Neural progenitor cell (in vitro differentiated cells): ENCODE results near the gene SERPINB6. TPM values are rescaled to one million over a fixed set of nuclear protein-coding genes. Genes with fewer than 3 reads are reported as not detected.

Source experiments
- DNase-seq: peaks from one replicate; pipeline ENCODE4 v3.0.0-alpha.2; 2016; ENCODE audit warnings: low spot score
- H2AFZ ChIP-seq: fragments of 200-600 bp; sonication (generic); replicated peaks from 2 replicates; pipeline ENCODE4 v1.6.1; 2016; ENCODE audit warnings: antibody characterized with exemption
- H3F3A ChIP-seq: fragments of 200-600 bp; sonication (generic); 2 replicates; pipeline ENCODE4 v1.6.1; 2016; ENCODE audit warnings: antibody characterized with exemption, low read depth
- H3K27ac ChIP-seq: fragments of 200-600 bp; sonication (generic); 2 replicates; pipeline ENCODE4 v1.5.1; 2016; ENCODE audit warnings: mild to moderate bottlenecking
- H3K27me3 ChIP-seq: fragments of 200-600 bp; sonication (generic); 2 replicates; pipeline ENCODE4 v1.6.1; 2016; ENCODE audit warnings: mild to moderate bottlenecking, moderate library complexity
- H3K36me3 ChIP-seq: fragments of 200-600 bp; sonication (generic); 2 replicates; pipeline ENCODE4 v1.5.1; 2016
- H3K4me1 ChIP-seq: fragments of 200-600 bp; sonication (generic); 2 replicates; pipeline ENCODE4 v1.6.1; 2016; ENCODE audit warnings: mixed run types
- H3K4me2 ChIP-seq: fragments of 200-600 bp; sonication (generic); 2 replicates; pipeline ENCODE4 v1.6.1; 2016
- H3K4me3 ChIP-seq: fragments of 200-600 bp; sonication (generic); 2 replicates; pipeline ENCODE4 v1.5.1; 2016
- H3K79me2 ChIP-seq: fragments of 200-600 bp; sonication (generic); 2 replicates; pipeline ENCODE4 v1.6.1; 2016; ENCODE audit warnings: low read depth
- H3K9ac ChIP-seq: fragments of 200-600 bp; sonication (generic); 2 replicates; pipeline ENCODE4 v1.6.1; 2016
- H3K9me3 ChIP-seq: fragments of 200-600 bp; sonication (generic); 2 replicates; pipeline ENCODE4 v1.5.1; 2016; ENCODE audit warnings: low read depth
- H4K20me1 ChIP-seq: fragments of 200-600 bp; sonication (generic); 2 replicates; pipeline ENCODE4 v1.6.1; 2016; ENCODE audit warnings: low read depth
- H3K27ac Mint-ChIP-seq: 3 replicates; pipeline ENCODE4 v1.8.0; 2021; ENCODE audit warnings: mixed read lengths
- H3K27me3 Mint-ChIP-seq: 2 replicates; pipeline ENCODE4 v1.8.0; 2022; ENCODE audit warnings: low read depth, mild to moderate bottlenecking, inconsistent platforms, moderate library complexity, mixed read lengths; ENCODE audit not compliant: insufficient read depth
- H3K36me3 Mint-ChIP-seq: 3 replicates; pipeline ENCODE4 v1.8.0; 2021; ENCODE audit warnings: mixed read lengths
- H3K4me1 Mint-ChIP-seq: 3 replicates; pipeline ENCODE4 v1.8.0; 2021; ENCODE audit warnings: mixed read lengths
- H3K4me3 Mint-ChIP-seq: 3 replicates; pipeline ENCODE4 v1.8.0; 2021; ENCODE audit warnings: mild to moderate bottlenecking, moderate library complexity, mixed read lengths
- H3K9me3 Mint-ChIP-seq: 3 replicates; pipeline ENCODE4 v1.8.0; 2020; ENCODE audit warnings: mixed read lengths
- CTCF ChIP-seq: fragments of 200-600 bp; sonication (generic); IDR thresholded peaks from 2 replicates; pipeline ENCODE4 v1.5.1; 2017; ENCODE audit warnings: antibody characterized with exemption, mild to moderate bottlenecking
- EZH2 ChIP-seq: fragments of 200-600 bp; sonication (generic); IDR thresholded peaks from 2 replicates; pipeline ENCODE4 v1.6.1; 2017; ENCODE audit warnings: antibody characterized with exemption, mild to moderate bottlenecking, moderate library complexity
- EZH2phosphoT487 ChIP-seq: fragments of 200-600 bp; sonication (generic); IDR thresholded peaks from 2 replicates; pipeline ENCODE4 v1.6.1; 2017; ENCODE audit warnings: antibody characterized with exemption
- total RNA-seq: library from RNA; depleted of rRNA; stranded (reverse); fragments of >200 nt; gene quantifications from 2 replicates; pipeline ENCODE4 v1.2.3, GENCODE V29; 2015; ENCODE audit warnings: low replicate concordance

The SERPINB6 gene
- total RNA-seq, 1 donor from 2014 or later: 13.3 TPM

- peak; percentile 84 for DNase-seq
- no peak for TF ChIP-seq CTCF
- H4K20me1 ChIP-seq: no peaks in the 10 kb centered on the region
- H3K27me3 ChIP-seq: peaks cover 36% of the 10 kb centered on the region
- Mint-ChIP-seq H3K36me3 (peaks cover 1% of the 10 kb centered on the region), H3K27ac (peak overlapping the region; percentile 88), H3K27me3 (peaks cover 17% of the 10 kb centered on the region), H3K4me3 (peak overlapping the region; percentile 88), H3K9me3 (peaks cover 2% of the 10 kb centered on the region), H3K4me1 (peaks cover 43% of the 10 kb centered on the region)
- H3F3A ChIP-seq: peaks cover 29% of the 10 kb centered on the region
- H3K4me3 ChIP-seq: peak overlapping the region; percentile 63
- H3K9ac ChIP-seq: no peak overlapping the region
- no peaks in the 10 kb centered on the region for H3K79me2 ChIP-seq
- no peak overlapping the region for H2AFZ ChIP-seq
- no peaks in the 10 kb centered on the region for H3K36me3 ChIP-seq
- no peaks in the 10 kb centered on the region for H3K9me3 ChIP-seq
- H3K27ac ChIP-seq: no peak overlapping the region
- H3K4me2 ChIP-seq: peak overlapping the region; percentile 94
- peaks cover 19% of the 10 kb centered on the region for H3K4me1 ChIP-seq
Observed at GRCh38 chr6:2970034-2970685, 1.2 kb downstream of the SERPINB6 start.

- Histone ChIP-seq H2AFZ (no peak overlapping the region), H3K27ac (no peak overlapping the region), H3K9me3 (no peaks in the 10 kb centered on the region), H4K20me1 (no peaks in the 10 kb centered on the region), H3K36me3 (no peaks in the 10 kb centered on the region), H3K4me2 (peak overlapping the region; percentile 94), H3K27me3 (peaks cover 36% of the 10 kb centered on the region), H3K9ac (no peak overlapping the region), H3K4me3 (no peak overlapping the region), H3K4me1 (peaks cover 19% of the 10 kb centered on the region), H3K79me2 (no peaks in the 10 kb centered on the region), H3F3A (peaks cover 29% of the 10 kb centered on the region)
- TF ChIP-seq EZH2 (no peak), EZH2phosphoT487 (no peak), CTCF (no peak)
- no peak overlapping the region for H3K27ac Mint-ChIP-seq
- H3K4me1 Mint-ChIP-seq: peaks cover 43% of the 10 kb centered on the region
- DNase-seq: no peak
- H3K36me3 Mint-ChIP-seq: peaks cover 1% of the 10 kb centered on the region
- H3K27me3 Mint-ChIP-seq: peaks cover 17% of the 10 kb centered on the region
- H3K9me3 Mint-ChIP-seq: peaks cover 2% of the 10 kb centered on the region
- peak overlapping the region; percentile 72 for H3K4me3 Mint-ChIP-seq
Observed at GRCh38 chr6:2969549-2969948, 1.8 kb downstream of the SERPINB6 start.

- Mint-ChIP-seq H3K4me1 (peaks cover 44% of the 10 kb centered on the region), H3K27me3 (peaks cover 17% of the 10 kb centered on the region), H3K4me3 (no peak overlapping the region), H3K36me3 (peaks cover 1% of the 10 kb centered on the region), H3K27ac (no peak overlapping the region), H3K9me3 (peaks cover 2% of the 10 kb centered on the region)
- DNase-seq: no peak
- no peak overlapping the region for H3K4me2 ChIP-seq
- no peaks in the 10 kb centered on the region for H3K79me2 ChIP-seq
- peaks cover 19% of the 10 kb centered on the region for H3K4me1 ChIP-seq
- H3K27ac ChIP-seq: no peak overlapping the region
- peaks cover 29% of the 10 kb centered on the region for H3F3A ChIP-seq
- no peaks in the 10 kb centered on the region for H4K20me1 ChIP-seq
- peaks cover 29% of the 10 kb centered on the region for H3K27me3 ChIP-seq
- TF ChIP-seq EZH2: no peak
- no peak for TF ChIP-seq EZH2phosphoT487
- no peak for TF ChIP-seq CTCF
- no peak overlapping the region for H2AFZ ChIP-seq
- H3K36me3 ChIP-seq: no peaks in the 10 kb centered on the region
- no peaks in the 10 kb centered on the region for H3K9me3 ChIP-seq
- H3K4me3 ChIP-seq: no peak overlapping the region
- no peak overlapping the region for H3K9ac ChIP-seq
Observed at GRCh38 chr6:2968600-2969135, 2.7 kb downstream of the SERPINB6 start.
